Hepatocyte (in vitro differentiated cells): ENCODE measurements around the gene ANKRD52. TPM values are rescaled to one million over a fixed set of nuclear protein-coding genes. Genes with fewer than 3 reads are reported as not detected.

Source experiments
- DNase-seq: peaks from one replicate; pipeline ENCODE4 v3.0.0-alpha.2; 2016; ENCODE audit warnings: low spot score
- H2AFZ ChIP-seq: fragments of 200-600 bp; sonication (generic); 2 replicates; pipeline ENCODE4 v1.6.0; 2016; ENCODE audit warnings: antibody characterized with exemption, mild to moderate bottlenecking
- H3K27ac ChIP-seq: fragments of 200-600 bp; sonication (generic); 2 replicates; pipeline ENCODE4 v1.5.1; 2016; ENCODE audit warnings: mild to moderate bottlenecking
- H3K27me3 ChIP-seq: fragments of 200-600 bp; sonication (generic); 2 replicates; pipeline ENCODE4 v1.6.1; 2016
- H3K36me3 ChIP-seq: fragments of 200-600 bp; sonication (generic); replicated peaks from 2 replicates; pipeline ENCODE4 v1.5.1; 2016; ENCODE audit warnings: low read depth; ENCODE audit not compliant: insufficient read depth
- H3K4me1 ChIP-seq: fragments of 200-600 bp; sonication (generic); 2 replicates; pipeline ENCODE4 v1.5.1; 2016; ENCODE audit warnings: mild to moderate bottlenecking, moderate library complexity; ENCODE audit not compliant: insufficient read depth
- H3K4me2 ChIP-seq: fragments of 200-600 bp; sonication (generic); 2 replicates; pipeline ENCODE4 v1.6.0; 2016
- H3K4me3 ChIP-seq: fragments of 200-600 bp; sonication (generic); 2 replicates; pipeline ENCODE4 v1.5.1; 2016; ENCODE audit warnings: mild to moderate bottlenecking
- H3K79me2 ChIP-seq: fragments of 200-600 bp; sonication (generic); 2 replicates; pipeline ENCODE4 v1.6.0; 2017; ENCODE audit warnings: mild to moderate bottlenecking
- H3K9me2 ChIP-seq: fragments of 200-600 bp; sonication (generic); replicated peaks from 2 replicates; pipeline ENCODE4 v1.6.0; 2017; ENCODE audit warnings: mild to moderate bottlenecking; ENCODE audit not compliant: insufficient read depth
- H3K9me3 ChIP-seq: fragments of 200-600 bp; sonication (generic); 2 replicates; pipeline ENCODE4 v1.5.1; 2016; ENCODE audit warnings: low read depth, mild to moderate bottlenecking
- H4K20me1 ChIP-seq: fragments of 200-600 bp; sonication (generic); 2 replicates; pipeline ENCODE4 v1.6.0; 2016; ENCODE audit warnings: mild to moderate bottlenecking; ENCODE audit not compliant: insufficient read depth, poor library complexity, severe bottlenecking
- EZH2 ChIP-seq: fragments of 200-600 bp; sonication (generic); IDR thresholded peaks from 2 replicates; pipeline ENCODE4 v1.6.1; 2016; ENCODE audit warnings: antibody characterized with exemption, mild to moderate bottlenecking, borderline replicate concordance
- EZH2phosphoT487 ChIP-seq: fragments of 200-600 bp; sonication (generic); IDR thresholded peaks from one replicate; pipeline ENCODE4 v1.6.1; 2018; ENCODE audit warnings: antibody characterized with exemption, mild to moderate bottlenecking, low read depth, moderate library complexity; ENCODE audit not compliant: unreplicated experiment, severe bottlenecking
- WGBS: methylation state at CpG from one replicate; pipeline ENCODE4 v1.1.6; 2016; ENCODE audit warnings: low lambda C conversion rate; ENCODE audit errors: missing lambda C conversion rate; 5-methylcytosine and 5-hydroxymethylcytosine counted together
- polyA plus RNA-seq: library from polyadenylated mRNA; unstranded; fragments of >200 nt; fragmentation: Nextera tagmentation; extraction: Ambion mirVana; gene quantifications from 2 replicates; pipeline ENCODE4 v1.2.1, GENCODE V29; 2016
- total RNA-seq: library from RNA; depleted of rRNA; stranded (reverse); fragments of >200 nt; gene quantifications from 2 replicates; pipeline ENCODE4 v1.2.3, GENCODE V29; 2014
- TF ChIP-seq, protein P1 (sequence below): fragments of 200-600 bp; sonication (generic); IDR thresholded peaks from 2 replicates; pipeline ENCODE4 v1.5.1; 2016; ENCODE audit warnings: antibody characterized with exemption, mild to moderate bottlenecking; ENCODE audit not compliant: poor library complexity

ANKRD52 gene
- total and polyA plus RNA-seq, 2 experiments from 2014 or later, result 23.3 to 37.2 TPM

DNA sequence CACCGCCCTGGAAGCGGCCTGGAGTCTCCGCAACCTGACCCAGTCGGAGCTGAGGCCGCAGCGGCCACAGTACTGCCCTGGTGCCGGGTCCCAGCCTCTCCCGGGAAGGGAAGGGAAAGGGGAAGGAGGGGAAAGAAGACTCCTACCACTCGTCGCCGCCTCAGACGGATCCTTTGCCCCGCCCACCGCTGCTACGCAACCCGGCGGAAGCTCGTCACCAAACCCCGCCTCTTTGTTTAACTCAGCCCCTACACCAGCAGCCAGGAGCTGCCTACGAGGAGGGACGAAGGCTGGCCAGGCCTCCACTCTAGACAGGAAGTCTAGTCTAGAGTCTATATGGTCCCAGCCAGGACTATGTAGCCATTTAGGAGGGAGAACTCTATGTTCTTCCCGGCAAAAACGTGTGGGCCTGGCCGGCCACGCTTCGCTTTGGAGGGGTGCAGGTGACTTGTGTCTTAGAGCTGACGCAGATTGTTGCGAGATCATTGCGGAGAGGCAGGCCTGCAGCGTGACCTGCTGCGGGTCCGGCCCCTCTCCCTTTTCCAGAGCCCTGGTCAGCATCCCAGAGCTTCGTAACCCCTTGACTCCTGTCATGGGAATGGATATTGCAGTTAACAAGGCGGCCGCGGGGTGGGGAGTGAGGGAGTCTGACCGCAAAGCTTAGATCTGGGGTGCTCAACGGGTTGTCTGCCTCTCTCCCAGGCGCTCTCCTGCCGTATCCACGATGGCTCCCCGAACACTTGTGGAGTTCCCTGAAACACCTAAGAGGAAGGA, 36.2 kb downstream of the ANKRD52 start, which contains the start of gene RNF41:
Gene RNF41, minus strand, starts transcription at position 166 of the 774 bp plus-strand sequence. CDS start 7,875 bp downstream, outside the sequence.
- 14% methylated on average over 41 of the region's 42 CpGs for WGBS
- H3K4me3 ChIP-seq, result peak within 1 kb of the TSS; percentile 69
- DNase-seq, result peak; percentile 99
- no peaks in the 10 kb centered on the region for H3K9me2 ChIP-seq
- no peaks in the 10 kb centered on the region for H3K27me3 ChIP-seq
- H3K79me2 ChIP-seq, result peaks cover 42% of the 10 kb centered on the region
- peak within 1 kb of the TSS; percentile 96 for H3K27ac ChIP-seq
- peak within 1 kb of the TSS; percentile 94 for H3K4me2 ChIP-seq
- TF ChIP-seq, protein P1, sequence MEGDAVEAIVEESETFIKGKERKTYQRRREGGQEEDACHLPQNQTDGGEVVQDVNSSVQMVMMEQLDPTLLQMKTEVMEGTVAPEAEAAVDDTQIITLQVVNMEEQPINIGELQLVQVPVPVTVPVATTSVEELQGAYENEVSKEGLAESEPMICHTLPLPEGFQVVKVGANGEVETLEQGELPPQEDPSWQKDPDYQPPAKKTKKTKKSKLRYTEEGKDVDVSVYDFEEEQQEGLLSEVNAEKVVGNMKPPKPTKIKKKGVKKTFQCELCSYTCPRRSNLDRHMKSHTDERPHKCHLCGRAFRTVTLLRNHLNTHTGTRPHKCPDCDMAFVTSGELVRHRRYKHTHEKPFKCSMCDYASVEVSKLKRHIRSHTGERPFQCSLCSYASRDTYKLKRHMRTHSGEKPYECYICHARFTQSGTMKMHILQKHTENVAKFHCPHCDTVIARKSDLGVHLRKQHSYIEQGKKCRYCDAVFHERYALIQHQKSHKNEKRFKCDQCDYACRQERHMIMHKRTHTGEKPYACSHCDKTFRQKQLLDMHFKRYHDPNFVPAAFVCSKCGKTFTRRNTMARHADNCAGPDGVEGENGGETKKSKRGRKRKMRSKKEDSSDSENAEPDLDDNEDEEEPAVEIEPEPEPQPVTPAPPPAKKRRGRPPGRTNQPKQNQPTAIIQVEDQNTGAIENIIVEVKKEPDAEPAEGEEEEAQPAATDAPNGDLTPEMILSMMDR, result no peak
- TF ChIP-seq EZH2phosphoT487 (no peak), EZH2 (no peak)
- H3K4me1 ChIP-seq, result peaks cover 22% of the 10 kb centered on the region
- no peaks in the 10 kb centered on the region for H3K9me3 ChIP-seq
- H3K36me3 ChIP-seq, result no peaks in the 10 kb centered on the region
- no peaks in the 10 kb centered on the region for H4K20me1 ChIP-seq
- peak within 1 kb of the TSS; percentile 59 for H2AFZ ChIP-seq

DNA sequence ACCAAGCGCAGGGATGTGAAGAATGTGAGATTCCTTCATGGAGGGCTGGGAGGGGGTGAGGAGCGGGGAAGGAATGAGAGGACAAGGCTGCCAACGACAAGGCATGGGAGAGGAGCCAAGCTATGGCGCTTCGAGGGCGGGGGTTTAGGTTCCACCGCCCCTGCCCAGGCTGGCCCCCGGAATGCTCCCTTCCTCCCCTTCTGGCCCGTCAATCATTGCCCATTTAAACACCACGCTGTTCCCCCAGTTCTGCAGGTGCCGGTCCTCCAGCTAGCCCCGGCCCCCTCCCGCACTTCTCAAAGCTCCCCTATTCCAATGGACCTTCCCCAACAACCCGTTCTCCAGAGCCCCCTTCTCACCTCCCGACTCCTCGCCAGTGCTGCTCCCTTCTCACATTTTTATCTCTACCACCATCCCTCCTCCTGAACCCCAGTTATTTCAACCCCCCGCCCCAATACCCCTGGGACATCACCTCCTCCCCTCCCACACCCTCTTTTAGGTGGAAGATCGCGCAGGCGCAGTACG, 36.9 kb downstream of the ANKRD52 start:
- Histone ChIP-seq H3K4me3 (peak overlapping the region; percentile 69), H3K4me2 (peak overlapping the region; percentile 94), H2AFZ (peak overlapping the region; percentile 59), H3K36me3 (no peaks in the 10 kb centered on the region), H3K79me2 (peaks cover 47% of the 10 kb centered on the region), H3K9me3 (no peaks in the 10 kb centered on the region), H3K27me3 (no peaks in the 10 kb centered on the region), H3K27ac (peak overlapping the region; percentile 96), H3K9me2 (no peaks in the 10 kb centered on the region), H3K4me1 (peaks cover 22% of the 10 kb centered on the region), H4K20me1 (no peaks in the 10 kb centered on the region)
- no peak for TF ChIP-seq EZH2phosphoT487
- TF ChIP-seq, protein P1, result no peak
- TF ChIP-seq EZH2, result no peak
- 0% methylated on average over 12 of the region's 21 CpGs for WGBS
- peak; percentile 83 for DNase-seq

DNA sequence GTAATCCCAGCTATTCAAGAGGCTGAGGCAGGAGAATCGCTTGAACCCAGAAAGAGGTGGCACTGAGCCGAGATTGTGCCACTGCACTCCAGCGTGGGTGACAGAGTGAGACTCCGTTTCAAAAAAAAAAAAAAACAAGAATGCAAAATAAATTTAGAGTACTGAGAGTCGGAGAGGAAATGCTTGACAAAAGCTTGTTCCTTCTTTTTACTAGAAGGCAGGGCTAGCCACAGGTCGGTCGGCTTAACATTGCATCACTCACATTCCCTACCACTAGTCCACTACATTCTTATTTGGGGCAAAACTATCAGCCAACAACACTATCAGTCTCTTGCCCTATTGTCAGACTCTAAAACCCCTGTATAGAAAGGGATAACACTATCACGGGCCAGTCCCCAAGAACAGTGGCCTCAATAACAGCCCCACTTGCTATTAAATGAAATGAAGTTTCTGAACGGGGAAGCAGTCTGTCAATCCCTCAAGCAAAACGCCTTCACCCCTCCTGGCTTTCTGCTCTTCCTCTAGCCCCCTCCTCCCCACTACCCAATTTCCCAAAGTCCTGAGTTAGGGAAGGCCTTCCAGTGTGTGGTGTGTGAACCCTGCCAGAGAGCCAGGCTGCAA, 37.5 kb downstream of the ANKRD52 start:
- no peaks in the 10 kb centered on the region for H3K36me3 ChIP-seq
- H3K4me3 ChIP-seq, result peak overlapping the region; percentile 69
- no peaks in the 10 kb centered on the region for H4K20me1 ChIP-seq
- WGBS, result 27% methylated on average over 10 of the region's 10 CpGs
- no peaks in the 10 kb centered on the region for H3K9me2 ChIP-seq
- peak overlapping the region; percentile 96 for H3K27ac ChIP-seq
- peak overlapping the region; percentile 59 for H2AFZ ChIP-seq
- DNase-seq, result no peak
- peaks cover 22% of the 10 kb centered on the region for H3K4me1 ChIP-seq
- H3K79me2 ChIP-seq, result peaks cover 51% of the 10 kb centered on the region
- TF ChIP-seq, protein P1, result no peak
- TF ChIP-seq EZH2phosphoT487 (no peak), EZH2 (no peak)
- H3K4me2 ChIP-seq, result peak overlapping the region; percentile 94
- no peaks in the 10 kb centered on the region for H3K27me3 ChIP-seq
- H3K9me3 ChIP-seq, result no peaks in the 10 kb centered on the region
